D341Med (cell line): Measurements from ENCODE around the gene DENND10.
"Not testable (repeated sequence)": the region's sequence is repeated elsewhere in the genome, so short reads cannot be mapped to it uniquely, and the experiment has no call there.

Experiments used
- DNase-seq: peaks from one replicate; pipeline ENCODE4 v3.0.0; 2012; ENCODE audit warnings: low spot score

Gene DENND10

DNA sequence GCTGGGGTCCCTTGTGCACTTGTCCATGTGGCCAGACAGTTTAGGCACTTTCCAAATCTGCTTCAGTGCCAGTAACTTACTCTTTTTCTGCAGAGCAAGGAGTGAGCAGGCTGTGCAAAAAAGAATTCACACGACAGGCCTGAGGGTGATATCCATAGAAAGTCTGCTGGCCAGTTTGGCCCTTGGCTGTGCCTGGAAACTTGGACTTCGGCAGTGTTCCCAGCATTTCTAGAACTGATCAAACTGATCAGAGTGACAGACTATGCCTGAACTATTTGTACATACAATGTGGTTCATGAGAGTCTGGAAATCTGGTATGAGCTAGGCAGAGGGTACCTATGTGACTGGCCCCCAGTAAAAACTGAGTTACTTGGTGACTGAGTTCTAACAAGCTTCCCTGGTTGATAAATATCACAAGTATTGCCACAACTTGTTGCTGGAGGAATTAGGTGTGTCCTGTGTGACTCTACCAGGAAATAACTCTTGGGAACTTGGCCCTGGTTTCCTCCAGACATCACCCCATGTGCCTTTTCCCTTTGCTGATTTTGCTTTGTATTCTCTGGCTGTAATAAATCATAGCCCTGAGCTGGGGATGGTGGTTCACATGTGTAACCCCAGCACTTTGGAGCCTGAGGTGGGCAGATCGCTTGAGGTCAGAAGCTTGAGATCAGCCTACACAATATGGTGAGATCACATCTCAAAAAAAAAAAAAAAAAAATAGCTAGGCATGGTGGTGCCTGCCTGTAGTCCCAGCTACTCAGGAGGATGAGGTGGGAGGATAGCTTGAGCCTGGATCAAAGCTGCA is 3.3 kb upstream of the DENND10 start:
- no peak for DNase-seq

DNA sequence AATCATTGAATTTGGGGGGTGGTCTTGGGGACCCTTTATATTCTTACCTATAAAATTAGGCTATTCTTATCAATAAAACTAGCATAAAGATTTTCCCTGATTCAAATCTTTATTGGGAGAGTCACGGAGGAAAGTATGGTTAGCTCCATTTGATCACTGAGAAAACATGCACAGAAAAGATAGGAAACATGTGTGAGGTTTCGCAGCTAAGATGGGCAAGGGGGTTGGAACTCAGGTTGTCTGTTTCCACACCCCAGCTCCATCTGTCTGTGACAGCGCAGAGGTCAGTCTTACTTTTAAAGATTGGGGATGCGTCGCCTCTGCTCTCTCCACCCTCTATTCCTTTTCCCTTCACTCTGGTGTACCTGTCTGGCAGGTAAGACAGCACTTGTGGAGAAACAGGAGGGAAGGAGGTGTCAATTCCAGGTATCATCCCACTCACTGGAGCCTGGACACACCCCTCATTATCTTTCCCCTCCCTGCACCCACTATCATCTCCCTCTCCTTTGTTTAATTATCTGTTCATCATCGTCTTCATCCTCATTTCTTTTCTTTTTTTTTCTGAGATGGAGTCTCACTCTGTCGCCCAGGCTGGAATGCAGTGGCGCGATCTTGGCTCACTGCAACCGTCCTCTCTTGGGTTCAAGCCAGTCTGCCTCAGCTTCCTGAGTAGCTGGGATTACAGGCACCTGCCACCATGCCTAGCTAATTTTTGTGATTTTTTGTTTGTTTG is 2.4 kb upstream of the DENND10 start:
- no peak for DNase-seq

DNA sequence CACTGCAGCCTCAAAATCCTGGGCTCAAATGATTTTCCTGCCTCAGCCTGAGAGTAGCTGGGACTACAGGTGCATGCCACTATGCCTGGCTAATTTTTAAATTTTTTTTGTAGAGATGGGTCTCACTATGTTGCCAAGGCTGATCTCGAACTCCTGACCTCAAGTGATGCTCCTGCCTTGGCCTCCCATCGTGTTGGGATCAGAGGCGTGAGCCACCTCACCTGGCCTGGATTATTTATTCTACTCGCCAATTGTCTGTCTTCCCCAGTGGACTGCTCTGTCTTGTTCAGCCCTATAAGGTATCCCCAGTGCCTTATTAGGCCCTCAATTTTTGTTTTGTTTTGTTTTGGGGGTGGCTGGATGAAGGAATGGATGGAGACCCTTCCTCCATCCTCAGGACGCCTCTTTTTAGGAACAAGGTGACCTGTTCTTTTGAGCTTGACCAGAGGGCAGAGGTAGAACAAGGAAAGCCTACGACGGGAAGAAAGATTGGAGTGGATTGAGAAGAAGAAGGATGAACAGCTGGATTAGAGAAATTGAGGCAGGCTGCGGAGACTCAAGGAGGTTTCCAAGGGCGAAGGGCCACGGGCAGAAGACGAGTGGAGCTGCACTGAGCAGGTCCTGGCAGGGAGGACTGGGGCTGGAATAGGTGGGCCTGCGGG is 541 bp upstream of the DENND10 start:
- DNase-seq: no peak

DNA sequence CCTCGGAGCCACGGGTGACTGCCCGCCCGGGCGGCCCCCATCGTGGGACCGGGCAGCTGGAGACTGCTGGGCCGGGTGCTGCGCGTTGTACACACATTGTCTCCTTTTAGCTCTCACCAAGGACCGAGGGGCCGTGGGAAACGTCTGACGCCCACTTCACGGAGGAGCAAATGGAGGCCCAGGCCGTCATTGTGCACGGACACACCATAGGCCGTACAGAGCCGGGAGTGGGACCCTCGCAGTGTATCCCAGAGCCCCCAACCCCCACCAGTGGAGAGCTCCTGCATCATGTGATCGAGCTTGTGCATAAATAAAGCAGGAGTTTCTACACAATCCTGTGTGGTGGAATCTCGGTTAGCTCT is 722 bp downstream of the DENND10 start:
- DNase-seq: no peak

DNA sequence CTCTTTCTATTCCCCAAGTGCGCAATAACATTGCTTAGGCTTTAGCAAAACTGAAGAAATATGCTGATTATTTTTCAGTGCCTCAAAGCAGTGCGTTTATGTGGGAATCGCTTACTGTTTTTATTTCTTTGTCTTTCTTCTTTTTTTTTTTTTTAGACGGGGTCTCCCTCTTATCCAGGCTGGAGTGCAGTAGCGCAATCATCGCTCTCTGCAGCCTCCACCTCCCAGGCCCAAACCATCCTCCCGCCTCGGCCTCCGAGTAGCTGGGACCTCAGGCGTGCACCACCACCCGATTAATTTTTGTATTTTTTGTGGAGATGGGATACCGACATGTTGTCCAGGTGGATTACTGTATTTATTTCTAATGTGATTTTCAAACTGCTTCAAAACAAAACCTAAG is 1.2 kb downstream of the DENND10 start:
- no peak for DNase-seq

DNA sequence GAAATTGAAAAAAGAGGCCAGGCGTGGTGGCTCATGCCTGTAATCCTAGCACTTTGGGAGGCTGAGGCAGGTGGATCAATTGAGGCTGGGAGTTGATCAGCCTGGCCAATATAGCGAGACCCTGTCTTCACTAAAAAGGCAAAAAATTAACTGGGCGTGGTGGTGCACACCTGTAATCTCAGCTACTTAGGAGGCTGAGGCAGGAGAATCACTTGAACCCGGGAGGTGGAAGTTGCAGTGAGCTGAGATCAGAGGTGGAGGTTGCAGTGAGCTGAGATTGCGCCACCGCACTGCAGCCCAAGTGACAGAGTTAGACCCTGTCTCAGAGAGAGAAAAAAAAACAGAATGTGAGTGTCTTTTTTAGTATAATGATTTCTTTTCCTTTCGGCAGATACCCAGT is 2.0 kb downstream of the DENND10 start:
- DNase-seq: not testable (repeated sequence)

DNA sequence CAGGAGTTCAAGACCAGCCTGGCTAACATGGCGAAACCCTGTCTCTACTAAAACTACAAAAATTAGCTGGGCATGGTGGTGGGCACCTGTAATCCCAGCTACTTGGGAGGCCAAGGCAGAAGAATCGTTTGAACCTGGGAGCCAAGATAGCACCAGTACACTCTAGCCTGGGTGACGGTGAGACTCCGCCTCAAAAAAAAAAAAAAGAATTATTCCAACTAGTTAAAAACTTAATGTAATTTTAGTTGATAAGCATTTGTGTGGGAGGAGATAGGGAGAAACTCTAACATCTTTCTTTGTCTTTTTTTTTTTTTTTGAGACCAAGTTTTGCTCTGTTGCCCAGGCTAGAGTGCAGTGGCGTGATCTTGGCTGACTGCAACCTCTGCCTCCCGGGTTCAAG is 3.2 kb downstream of the DENND10 start:
- not testable (repeated sequence) for DNase-seq

DNA sequence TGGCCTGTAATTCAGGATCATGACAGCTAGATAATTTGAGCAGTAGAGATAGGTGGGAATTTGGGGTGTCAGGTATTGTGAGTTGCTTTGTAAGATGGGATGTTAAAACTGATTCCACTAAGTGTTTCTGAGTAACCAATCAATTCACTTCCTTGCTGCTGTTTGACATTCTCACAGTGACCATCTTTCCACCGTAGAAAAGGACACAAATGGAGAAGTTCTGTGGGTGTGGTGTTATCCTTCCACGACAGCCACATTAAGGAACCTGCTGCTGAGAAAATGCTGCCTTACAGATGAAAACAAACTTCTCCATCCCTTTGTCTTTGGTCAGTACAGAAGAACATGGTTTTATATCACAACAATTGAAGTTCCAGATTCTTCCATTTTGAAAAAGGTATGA is 3.9 kb downstream of the DENND10 start:
- not testable (repeated sequence) for DNase-seq

DNA sequence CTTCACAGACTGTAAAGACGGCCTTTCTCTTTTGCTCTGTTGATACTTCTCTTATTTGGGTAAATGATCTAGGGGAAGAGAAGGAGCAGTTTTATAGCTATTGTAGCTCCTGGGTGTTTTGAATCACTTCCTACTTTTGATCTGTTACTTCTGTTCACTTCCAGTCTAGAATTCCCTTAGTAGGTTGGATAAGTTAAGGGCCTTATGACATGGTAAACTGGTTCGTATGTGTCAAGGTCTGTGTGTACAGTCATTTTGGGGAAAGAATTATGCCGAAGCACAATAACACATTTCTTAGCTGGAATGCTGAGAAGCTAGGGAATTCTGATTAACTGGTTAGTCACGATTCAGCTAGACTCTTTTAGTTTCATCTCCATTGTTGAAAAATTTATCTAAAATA is 8.1 kb downstream of the DENND10 start:
- no peak for DNase-seq

DNA sequence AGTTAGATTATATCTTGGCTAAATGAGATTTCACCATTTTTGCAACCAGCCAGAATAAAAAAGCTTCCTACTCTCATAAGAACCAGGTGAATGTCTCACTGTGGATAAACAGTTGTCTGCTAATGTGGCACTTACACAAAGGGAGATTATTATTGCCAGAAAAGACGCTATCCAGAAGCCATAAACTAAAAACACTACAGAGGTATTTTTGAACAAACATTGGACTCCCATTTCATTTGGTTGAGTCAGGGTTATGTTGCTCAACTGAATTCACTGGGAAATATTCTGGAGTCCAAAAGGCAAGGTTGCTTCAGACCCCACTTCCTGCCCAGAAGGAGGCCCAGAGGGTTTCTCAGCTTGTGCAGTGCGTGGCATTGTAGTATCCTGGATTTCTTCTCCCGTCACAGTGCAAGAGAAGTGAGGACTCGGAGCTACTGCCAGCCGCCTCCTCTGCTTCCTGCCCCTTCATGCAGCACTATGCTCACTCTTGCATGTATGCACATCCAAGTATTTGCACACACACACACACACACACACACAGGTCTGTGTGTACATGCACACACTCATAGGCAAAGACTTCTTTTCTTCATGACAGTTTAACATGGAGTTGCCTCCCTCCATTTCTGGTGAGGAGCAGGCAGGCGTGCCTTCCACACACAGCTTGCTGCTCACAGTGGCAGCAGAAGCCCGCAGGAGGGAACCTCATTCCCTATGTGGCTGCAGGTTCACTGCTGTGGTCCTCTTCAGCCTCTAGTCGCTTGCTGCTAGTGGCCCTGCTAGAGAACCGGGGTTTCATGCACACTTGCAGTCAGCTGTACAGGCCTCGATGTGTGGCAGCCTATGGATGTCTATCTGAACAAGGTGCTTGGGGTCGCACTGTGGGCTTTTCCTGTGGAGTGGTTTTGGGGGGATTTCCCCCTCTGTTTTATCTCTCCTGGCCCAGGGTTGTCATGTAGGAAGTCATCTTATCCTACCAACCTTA is 10.1 kb downstream of the DENND10 start:
- DNase-seq: no peak

DNA sequence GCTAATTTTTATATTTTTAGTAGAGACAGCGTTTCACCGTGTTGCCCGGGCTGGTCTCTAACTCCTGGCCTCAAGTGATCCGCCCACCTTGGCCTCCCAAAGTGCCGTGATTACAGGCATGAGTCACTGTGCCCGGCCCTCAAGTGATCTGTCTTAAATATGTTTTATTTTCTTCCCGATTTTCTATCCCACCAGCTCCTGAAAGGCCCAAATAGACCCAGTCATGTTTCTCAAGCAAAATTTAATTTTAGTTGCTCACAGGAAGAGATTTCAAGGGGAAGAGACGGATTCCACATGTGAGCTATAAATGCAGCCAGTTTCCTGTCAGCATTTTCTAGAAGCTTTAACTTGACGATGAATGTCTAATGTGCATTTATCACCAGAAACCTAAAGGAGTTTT is 12.0 kb downstream of the DENND10 start:
- DNase-seq: no peak

DNA sequence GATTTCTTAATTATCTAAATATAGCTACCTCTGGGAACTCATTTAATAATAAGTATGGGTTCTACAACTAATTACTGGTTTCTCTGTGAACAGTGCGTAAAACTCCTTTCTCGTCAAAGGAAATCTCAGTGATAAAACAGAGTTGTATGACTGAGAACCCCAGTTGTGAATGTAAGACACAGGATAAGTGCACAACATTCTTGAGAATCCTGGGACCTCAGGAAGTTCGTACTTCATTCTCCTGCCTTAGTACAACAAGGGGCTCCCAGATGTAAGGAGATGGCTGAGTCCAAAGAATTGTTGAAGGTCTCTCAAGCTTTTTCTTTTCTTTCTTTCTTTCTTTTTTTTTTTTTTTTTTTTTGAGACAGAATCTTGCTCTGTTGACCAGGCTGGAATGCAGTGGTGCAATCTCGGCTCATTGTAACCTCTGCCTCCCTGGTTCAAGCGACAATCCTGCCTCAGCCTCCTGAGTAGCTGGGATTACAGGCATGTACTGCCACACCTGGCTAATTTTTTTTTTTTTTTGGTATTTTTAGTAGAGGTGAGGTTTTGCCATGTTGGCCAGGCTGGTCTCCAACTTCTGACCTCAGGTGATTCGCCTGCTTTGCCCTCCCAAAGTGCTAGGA is 12.5 kb downstream of the DENND10 start:
- no peak for DNase-seq

DNA sequence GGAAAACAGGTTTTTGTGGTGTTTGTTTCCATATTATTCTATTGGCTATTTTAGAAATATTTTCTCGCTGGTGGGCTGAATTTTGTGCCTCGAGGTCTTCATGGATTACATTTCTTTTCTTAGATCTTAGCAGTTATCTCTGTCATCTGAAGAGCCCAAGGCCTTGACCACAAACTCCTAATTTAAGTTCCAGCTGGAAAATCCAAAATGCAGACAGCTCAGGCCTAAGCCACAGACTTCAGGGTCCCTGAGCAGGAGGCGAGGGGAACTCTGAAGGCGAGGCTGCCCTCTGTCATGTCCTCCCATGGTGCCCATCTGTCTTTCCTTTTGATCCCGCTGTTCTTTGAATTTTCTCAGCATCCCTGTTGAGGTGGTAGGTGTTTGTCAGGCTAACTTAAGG is 14.3 kb downstream of the DENND10 start:
- DNase-seq: no peak

DNA sequence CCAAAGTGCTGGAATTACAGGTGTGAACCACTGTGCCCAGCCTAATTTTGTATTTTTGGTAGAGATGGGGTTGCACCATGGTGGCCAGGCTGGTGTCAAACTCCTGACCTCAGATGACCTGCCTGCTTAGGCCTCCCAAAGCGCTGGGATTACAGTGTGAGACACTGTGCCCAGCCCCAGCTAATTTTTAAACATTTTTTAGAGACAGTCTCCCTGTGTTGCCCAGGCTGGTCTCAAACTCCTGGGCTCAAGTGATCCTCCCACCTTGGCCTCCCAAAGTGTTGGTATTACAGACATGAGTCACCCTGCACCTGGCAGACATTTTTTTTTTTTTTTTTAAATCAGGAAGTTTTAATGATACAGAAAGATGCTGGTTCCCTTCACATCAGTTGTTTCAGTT is 15.5 kb downstream of the DENND10 start:
- DNase-seq: no peak

DNA sequence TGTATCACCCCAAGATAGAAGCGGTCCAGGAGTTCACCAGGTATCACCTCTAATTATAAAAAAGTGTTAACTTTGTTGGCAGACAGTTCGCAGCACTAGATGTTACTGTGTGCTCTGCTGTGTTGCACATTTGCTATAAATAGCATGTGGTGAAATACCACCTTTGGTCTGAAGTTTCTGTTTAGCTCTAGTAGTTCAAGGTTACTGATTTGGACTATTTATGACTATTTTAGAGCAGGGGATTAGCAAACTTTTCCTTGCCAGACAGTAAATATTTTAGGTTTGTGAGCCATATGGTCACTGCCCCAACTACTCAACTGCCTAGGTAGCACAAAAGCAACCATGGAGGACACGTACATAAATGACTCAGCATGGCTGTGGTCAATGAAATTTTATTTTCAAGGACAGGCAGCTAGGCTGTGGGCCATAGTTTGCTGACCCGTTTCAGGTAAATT is 16.5 kb downstream of the DENND10 start:
- no peak for DNase-seq

DNA sequence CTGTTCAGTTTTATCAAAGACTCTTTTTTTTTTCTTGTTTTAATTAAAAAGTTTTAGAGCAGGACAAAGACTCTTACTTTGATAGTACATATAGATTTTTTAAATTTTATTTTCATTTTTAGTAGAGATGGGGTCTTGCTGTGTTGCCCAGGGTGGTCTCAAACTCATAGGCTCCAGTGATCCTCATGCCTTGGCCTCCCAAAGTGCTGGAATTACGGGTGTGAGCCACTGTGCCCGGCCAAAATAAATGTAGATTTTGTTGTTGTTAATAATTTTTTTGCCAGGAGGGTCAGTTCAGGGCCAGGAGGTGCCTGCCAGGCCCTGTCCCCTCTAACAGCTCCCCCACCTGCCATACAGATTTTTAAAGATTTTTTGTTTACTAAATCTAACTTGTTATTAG is 17.0 kb downstream of the DENND10 start:
- no peak for DNase-seq

DNA sequence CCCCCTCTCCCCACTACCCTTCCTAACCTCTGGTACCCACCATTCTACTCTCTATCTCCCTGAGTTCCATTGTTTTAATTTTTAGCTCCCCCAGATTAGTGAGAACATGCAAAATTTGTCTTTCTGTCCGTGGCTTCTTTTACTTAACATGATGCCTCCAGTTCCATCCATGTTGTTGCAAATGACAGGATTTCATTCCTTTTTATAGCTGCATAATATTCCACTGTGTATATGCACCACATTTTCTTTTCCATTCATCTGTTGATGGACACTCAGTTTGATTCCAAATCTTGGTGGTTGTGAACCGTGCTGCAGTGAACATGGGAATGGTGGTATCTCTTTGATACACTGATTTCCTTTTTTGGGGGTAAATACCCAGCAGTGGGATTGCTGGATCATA is 22.0 kb downstream of the DENND10 start:
- DNase-seq: no peak

DNA sequence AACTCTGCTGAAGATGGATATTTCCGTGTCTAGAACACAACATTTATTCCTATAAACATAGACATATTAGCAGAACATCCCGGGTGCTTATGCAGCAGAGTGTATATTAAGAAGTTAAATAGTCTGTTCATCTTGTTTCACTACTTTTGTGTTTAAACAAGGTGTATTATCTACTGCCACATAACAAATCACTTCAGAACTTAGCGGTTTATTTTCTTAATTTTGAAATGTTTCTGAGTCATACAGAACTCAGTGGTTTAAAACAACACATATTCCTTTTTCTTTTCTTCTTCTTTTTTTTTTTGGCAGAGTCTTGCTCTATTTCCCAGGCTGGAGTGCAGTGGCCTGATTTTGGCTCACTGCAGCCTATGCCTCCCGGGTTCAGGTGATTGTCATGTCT is 25.8 kb downstream of the DENND10 start:
- no peak for DNase-seq

DNA sequence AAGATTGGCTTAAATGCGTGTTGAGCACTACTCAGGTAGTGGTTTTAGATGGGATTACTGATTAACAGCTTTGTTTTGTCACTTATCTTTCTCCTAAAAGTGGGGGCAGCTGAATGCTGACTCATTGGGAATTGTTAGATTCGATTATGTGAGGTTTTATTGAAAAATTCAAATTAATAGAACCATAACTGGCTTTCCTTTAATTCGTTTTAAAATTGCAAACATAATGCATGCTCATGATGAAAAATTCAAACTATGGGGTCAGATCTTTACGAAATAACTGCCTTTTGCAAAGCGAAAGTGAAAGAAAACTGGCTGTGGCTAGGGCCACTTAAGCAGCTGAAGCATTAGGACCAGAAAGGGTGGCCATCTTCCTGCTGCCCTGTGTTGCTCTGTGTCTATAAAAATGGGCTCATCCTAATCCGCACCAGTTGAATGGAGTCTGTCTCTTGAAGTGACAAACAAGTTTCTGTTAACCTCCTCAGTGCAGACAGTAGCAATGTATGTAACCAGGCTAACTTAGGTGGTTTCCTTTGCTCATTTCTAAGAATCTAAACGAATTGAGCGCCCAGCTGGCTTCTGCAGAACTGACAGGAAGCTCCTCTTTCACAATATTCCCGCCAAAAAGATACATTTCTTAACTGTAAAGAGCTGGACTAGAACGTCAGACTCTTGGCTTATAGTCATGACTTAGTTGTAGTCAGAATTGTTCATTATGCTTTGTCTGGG is 27.8 kb downstream of the DENND10 start:
- DNase-seq: no peak

DNA sequence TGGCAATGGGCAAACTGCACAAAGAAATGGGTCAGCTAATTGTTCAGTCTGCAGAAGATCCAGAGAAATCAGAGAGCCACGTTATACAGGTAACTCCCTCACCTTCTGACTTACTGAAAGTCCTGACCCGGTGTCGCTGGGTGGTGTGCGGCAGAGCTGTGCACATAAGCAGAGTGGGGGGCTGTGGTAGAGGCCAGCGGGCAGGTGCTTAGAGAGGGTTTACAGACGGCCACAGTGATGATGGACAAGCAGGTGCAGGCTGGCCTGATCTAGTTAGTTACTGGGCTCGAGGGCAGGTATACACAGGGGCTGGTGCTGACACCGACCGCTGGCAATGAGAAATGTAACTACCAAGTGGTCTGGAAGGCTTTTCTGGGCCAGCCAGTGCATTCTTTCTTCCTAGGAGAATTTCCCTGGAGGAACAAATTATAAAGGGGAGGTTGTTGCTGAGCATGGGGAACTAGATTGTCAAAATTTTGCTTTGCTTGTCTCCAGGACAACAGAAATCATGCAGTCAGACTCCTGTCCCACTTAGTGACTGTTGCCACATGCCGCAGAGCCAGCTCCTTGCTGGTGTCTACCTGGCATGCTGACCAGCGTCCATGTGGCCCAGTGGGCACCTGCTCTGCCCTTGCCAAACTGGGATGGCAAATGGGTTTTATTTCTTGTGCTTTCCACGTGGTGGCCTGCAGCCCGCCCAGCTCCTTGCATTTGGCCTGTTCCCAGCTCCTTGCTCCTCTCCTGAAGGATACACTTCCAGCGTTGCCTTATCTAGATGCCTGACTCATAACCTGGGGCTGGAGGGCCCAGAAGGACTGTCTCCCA is 28.8 kb downstream of the DENND10 start:
- DNase-seq: no peak
